B cell (primary cell): ENCODE results near the gene ITCH. TPM values are rescaled to one million over a fixed set of nuclear protein-coding genes. Genes with fewer than 3 reads are reported as not detected.
"Not testable (repeated sequence)": the region's sequence is repeated elsewhere in the genome, so short reads cannot be mapped to it uniquely, and the experiment has no call there.

ENCODE experiments used
- ATAC-seq: fragments of 200-7000 bp; cut with Tn5 transposase; one replicate; pipeline ENCODE4 v1.10.0; 2021; ENCODE audit warnings: low read depth, mild to moderate bottlenecking, moderate number of reproducible peaks, moderate library complexity
- CTCF ChIA-PET: fragments of 350-600 bp; sonication (Branson Sonifier 250); formaldehyde crosslinking; loops from one replicate; lab custom pipeline; 2021; ENCODE audit warnings: antibody characterized with exemption, inconsistent platforms; lab: Charles Lee
- POLR2A ChIA-PET: fragments of 350-600 bp; sonication (Branson Sonifier 250); formaldehyde crosslinking; loops from one replicate; lab custom pipeline; 2021; ENCODE audit warnings: antibody characterized with exemption; lab: Charles Lee
- DNase-seq: peaks from one replicate; pipeline ENCODE4 v3.0.0; 2013
- H2AFZ ChIP-seq: 2 replicates; pipeline ENCODE4 v1.6.1; 2012; ENCODE audit warnings: mild to moderate bottlenecking, low read depth, low read length; ENCODE audit not compliant: insufficient read depth, poor library complexity, severe bottlenecking
- H3K27ac ChIP-seq, 2 donors: 1 replicate in 1 of 2; 2 replicates in 1 of 2; pipeline ENCODE4 v1.5.1; 2012 to 2013; ENCODE audit warnings: low read length in 2 of 2, mild to moderate bottlenecking in 2 of 2, moderate library complexity in 1 of 2
- H3K27me3 ChIP-seq, 4 experiments: fragments of 200-600 bp in 1 of 4; sonication (generic) in 1 of 4; replicated peaks in 1 of 4; 1 replicate in 2 of 4; 2 replicates in 2 of 4; pipeline versions ENCODE4 v1.6.1 to v1.7.0; 2013 to 2016; ENCODE audit warnings: low read length in 3 of 4, mild to moderate bottlenecking in 2 of 4, mixed read lengths in 1 of 4, moderate library complexity in 1 of 4; ENCODE audit not compliant: insufficient read depth in 4 of 4, control insufficient read depth in 3 of 4; ENCODE audit errors: control extremely low read depth in 1 of 4
- H3K36me3 ChIP-seq, 2 experiments: replicated peaks in 1 of 2; 1 replicate in 1 of 2; 2 replicates in 1 of 2; pipeline versions ENCODE4 v1.6.1 to v1.7.1; 2013; ENCODE audit warnings: low read length in 1 of 2; ENCODE audit not compliant: insufficient read depth in 2 of 2, control insufficient read depth in 1 of 2; ENCODE audit errors: control extremely low read depth in 1 of 2, extremely low read depth in 1 of 2
- H3K4me1 ChIP-seq, 2 donors: fragments of 200-600 bp in 1 of 2; sonication (generic) in 1 of 2; 1 replicate in 1 of 2; 2 replicates in 1 of 2; pipeline versions ENCODE4 v1.5.1 to v1.6.1; 2013 to 2017; ENCODE audit warnings: low read length in 2 of 2; ENCODE audit not compliant: control insufficient read depth in 2 of 2, insufficient read depth in 2 of 2
- H3K4me2 ChIP-seq: replicated peaks from 2 replicates; pipeline ENCODE3; 2012; ENCODE audit warnings: mild to moderate bottlenecking, low read depth, low read length; ENCODE audit not compliant: poor library complexity, severe bottlenecking
- H3K4me3 ChIP-seq, 5 experiments: fragments of 200-600 bp in 1 of 5; sonication (generic) in 1 of 5; 1 replicate in 3 of 5; 2 replicates in 2 of 5; pipeline versions ENCODE4 v1.5.1 to v1.7.0; 2011 to 2016; ENCODE audit warnings: low read length in 4 of 5, mild to moderate bottlenecking in 4 of 5, low read depth in 2 of 5, control low read depth in 1 of 5, moderate library complexity in 1 of 5; ENCODE audit not compliant: insufficient read depth in 1 of 5; ENCODE audit errors: control extremely low read depth in 1 of 5, extremely low read depth in 1 of 5
- H3K79me2 ChIP-seq: fragments of 200-600 bp; sonication (generic); one replicate; pipeline ENCODE4 v1.6.0; 2016; ENCODE audit warnings: low read length; ENCODE audit not compliant: control insufficient read depth, insufficient read depth
- H3K9ac ChIP-seq: fragments of 200-600 bp; sonication (generic); 2 replicates; pipeline ENCODE4 v1.6.1; 2017; ENCODE audit warnings: mild to moderate bottlenecking, low read length, moderate library complexity
- H3K9me3 ChIP-seq, 3 donors: one replicate each; pipeline versions ENCODE4 v1.6.1 to v1.7.1; 2013; ENCODE audit warnings: low read length in 2 of 3; ENCODE audit not compliant: control insufficient read depth in 2 of 3, insufficient read depth in 1 of 3; ENCODE audit errors: control extremely low read depth in 1 of 3
- H4K20me1 ChIP-seq: 2 replicates; pipeline ENCODE4 v1.6.0; 2012; ENCODE audit warnings: mild to moderate bottlenecking, low read length; ENCODE audit not compliant: insufficient read depth, control insufficient read depth, poor library complexity, severe bottlenecking
- H3K27ac Mint-ChIP-seq: one replicate; pipeline ENCODE4 v1.8.0; 2021; ENCODE audit warnings: mixed read lengths
- H3K27me3 Mint-ChIP-seq: one replicate; pipeline ENCODE4 v1.8.0; 2021; ENCODE audit warnings: mixed read lengths
- H3K4me1 Mint-ChIP-seq: one replicate; pipeline ENCODE4 v1.8.0; 2021; ENCODE audit warnings: mixed read lengths
- H3K4me3 Mint-ChIP-seq: one replicate; pipeline ENCODE4 v1.8.0; 2021; ENCODE audit warnings: mixed read lengths
- H3K9me3 Mint-ChIP-seq: one replicate; pipeline ENCODE4 v1.8.0; 2022; ENCODE audit warnings: mixed read lengths; ENCODE audit not compliant: insufficient read depth
- EZH2 ChIP-seq: IDR thresholded peaks from 2 replicates; pipeline ENCODE4 v1.6.1; 2012; ENCODE audit warnings: borderline replicate concordance, low read depth, mild to moderate bottlenecking, moderate library complexity, low read length; ENCODE audit not compliant: insufficient read depth, poor library complexity, severe bottlenecking
- WGBS: methylation state at CpG from one replicate; pipeline ENCODE4 v1.1.5; 2013; ENCODE audit warnings: missing lambda C conversion rate; ENCODE audit not compliant: insufficient coverage; 5-methylcytosine and 5-hydroxymethylcytosine counted together
- intact Hi-C: fragments of 100-400 bp; cut with micrococcal nuclease; formaldehyde crosslinking; loops from one replicate; pipeline ENCODE4 v1.10.0; 2022
- polyA plus RNA-seq: library from polyadenylated mRNA; depleted of rRNA; stranded (reverse); fragments of >200 nt; gene quantifications from 2 replicates; pipeline ENCODE4 v1.2.3, GENCODE V29; 2012
- total RNA-seq, 2 donors: library from RNA; stranded (reverse); fragments of 120-200 nt in 1 of 2; gene quantifications; 1 replicate in 1 of 2; 2 replicates in 1 of 2; pipeline versions ENCODE4 v1.2.3 to v1.2.4, GENCODE V29; 2013 to 2022
- TF ChIP-seq, protein P1 (sequence below): fragments of 200-600 bp; IDR thresholded peaks from one replicate; pipeline ENCODE4 v1.8.0; 2022; ENCODE audit warnings: antibody characterized with exemption, mild to moderate bottlenecking

ITCH gene
- total and polyA plus RNA-seq, 2 donors (not counting 1 experiment from before 2014, with no cell fraction given), result 10.0 to 110 TPM

DNA sequence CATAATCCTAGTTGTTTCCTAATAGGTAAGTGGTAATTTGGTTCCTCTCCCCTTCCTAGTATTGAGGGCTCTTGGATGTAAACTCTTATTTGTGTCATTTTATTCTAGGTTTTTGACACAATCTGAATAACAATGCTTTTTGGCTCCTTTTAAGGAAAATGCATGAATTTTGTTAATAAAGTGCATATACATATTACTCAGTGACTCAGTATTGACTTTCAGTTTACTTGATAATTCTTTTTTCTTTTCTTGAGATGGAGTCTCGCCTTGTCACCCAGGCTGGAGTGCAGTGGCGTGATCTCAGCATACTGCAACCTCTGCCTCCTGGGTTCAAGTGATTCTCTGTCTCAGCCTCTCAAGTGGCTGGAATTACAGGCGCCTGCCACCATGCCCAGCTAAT is 19.1 kb downstream of the ITCH start:
- Histone ChIP-seq H4K20me1 (peaks cover 82% of the 10 kb centered on the region), H3K9me3 (no peaks in the 10 kb centered on the region), H3K27me3 (no peaks in the 10 kb centered on the region), H3K4me2 (no peak overlapping the region), H3K4me1 (peaks cover 13 to 14% of the 10 kb centered on the region in 2 donors), H3K36me3 (peaks cover 2 to 14% of the 10 kb centered on the region in 2 experiments), H2AFZ (no peak overlapping the region), H3K9ac (no peak overlapping the region), H3K4me3 (no peak overlapping the region), H3K79me2 (peaks cover 97% of the 10 kb centered on the region), H3K27ac (no peak overlapping the region)
- intact Hi-C loops, result no loop called here
- no peak for DNase-seq
- no peaks in the 10 kb centered on the region for H3K27me3 Mint-ChIP-seq
- no peak for TF ChIP-seq EZH2
- TF ChIP-seq, protein P1, sequence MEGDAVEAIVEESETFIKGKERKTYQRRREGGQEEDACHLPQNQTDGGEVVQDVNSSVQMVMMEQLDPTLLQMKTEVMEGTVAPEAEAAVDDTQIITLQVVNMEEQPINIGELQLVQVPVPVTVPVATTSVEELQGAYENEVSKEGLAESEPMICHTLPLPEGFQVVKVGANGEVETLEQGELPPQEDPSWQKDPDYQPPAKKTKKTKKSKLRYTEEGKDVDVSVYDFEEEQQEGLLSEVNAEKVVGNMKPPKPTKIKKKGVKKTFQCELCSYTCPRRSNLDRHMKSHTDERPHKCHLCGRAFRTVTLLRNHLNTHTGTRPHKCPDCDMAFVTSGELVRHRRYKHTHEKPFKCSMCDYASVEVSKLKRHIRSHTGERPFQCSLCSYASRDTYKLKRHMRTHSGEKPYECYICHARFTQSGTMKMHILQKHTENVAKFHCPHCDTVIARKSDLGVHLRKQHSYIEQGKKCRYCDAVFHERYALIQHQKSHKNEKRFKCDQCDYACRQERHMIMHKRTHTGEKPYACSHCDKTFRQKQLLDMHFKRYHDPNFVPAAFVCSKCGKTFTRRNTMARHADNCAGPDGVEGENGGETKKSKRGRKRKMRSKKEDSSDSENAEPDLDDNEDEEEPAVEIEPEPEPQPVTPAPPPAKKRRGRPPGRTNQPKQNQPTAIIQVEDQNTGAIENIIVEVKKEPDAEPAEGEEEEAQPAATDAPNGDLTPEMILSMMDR, result no peak
- ATAC-seq, result no peak
- H3K4me1 Mint-ChIP-seq, result peaks cover 21% of the 10 kb centered on the region
- H3K4me3 Mint-ChIP-seq, result no peak overlapping the region
- CTCF ChIA-PET, result no interaction called here
- no peaks in the 10 kb centered on the region for H3K9me3 Mint-ChIP-seq
- no peak overlapping the region for H3K27ac Mint-ChIP-seq
- WGBS, result no CpG with 5 or more reads among the region's 3 CpGs
- POLR2A ChIA-PET, result no interaction called here

DNA sequence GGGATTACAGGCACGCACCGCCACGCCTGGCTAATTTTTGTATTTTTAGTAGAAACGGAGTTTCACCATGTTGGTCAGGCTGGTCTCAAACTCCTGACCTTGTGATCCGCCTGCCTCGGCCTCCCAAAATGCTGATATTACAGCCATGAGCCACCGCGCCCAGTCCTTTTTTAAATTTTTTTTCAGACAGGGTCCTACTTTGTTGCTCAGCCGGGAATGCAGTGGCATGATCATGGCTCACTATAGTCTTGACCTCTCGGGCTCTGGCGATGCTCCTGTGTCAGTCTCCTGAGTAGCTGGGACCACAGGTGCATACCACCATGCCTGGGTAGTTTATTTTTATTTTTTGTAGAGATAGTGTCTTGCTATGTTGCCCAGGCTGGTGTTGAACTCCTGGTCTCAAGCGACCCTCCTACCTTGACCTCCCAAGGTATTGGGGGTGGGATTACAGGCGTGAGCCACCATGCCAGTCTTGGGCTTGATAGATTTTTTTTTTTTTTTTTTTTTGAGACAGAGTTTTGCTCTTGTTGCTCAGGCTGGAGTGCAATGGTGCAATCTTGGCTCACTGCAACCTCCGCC is 19.9 kb downstream of the ITCH start:
- H3K4me2 ChIP-seq, H3K9me3 ChIP-seq, H3K27me3 ChIP-seq, H3K36me3 ChIP-seq, ATAC-seq, intact Hi-C loops, H3K4me3 ChIP-seq, H3K9ac ChIP-seq, DNase-seq, H3K4me3 Mint-ChIP-seq, H3K27ac ChIP-seq, H3K27me3 Mint-ChIP-seq, H3K27ac Mint-ChIP-seq, H2AFZ ChIP-seq, H3K9me3 Mint-ChIP-seq: not testable (repeated sequence)
- peaks cover 24% of the 10 kb centered on the region for H3K4me1 Mint-ChIP-seq
- ChIA-PET POLR2A (interaction anchor here (0.7 kb wide), 2 partner anchors 64 to 294 kb away, joined by 4 to 8 read pairs; partner anchors contain the start of gene PIGU), CTCF (interaction anchor here (0.7 kb wide), 1 partner anchor 29 kb away, joined by 3 read pairs; no protein-coding TSS in a partner anchor)
- Histone ChIP-seq H3K79me2 (peaks cover 97% of the 10 kb centered on the region), H3K4me1 (peaks cover 16 to 21% of the 10 kb centered on the region in 2 donors), H4K20me1 (peaks cover 82% of the 10 kb centered on the region)
- over 99% methylated on average over 9 of the region's 14 CpGs for WGBS
